GM19372 (cell line): ENCODE measurements around the gene DPP6.

Experiments used
- ATAC-seq: cut with Tn5 transposase; IDR thresholded peaks from one replicate; pipeline ENCODE4 v1.9.1; 2021; ENCODE audit warnings: mild to moderate bottlenecking, low read depth, moderate library complexity; ENCODE audit not compliant: unreplicated experiment

The DPP6 gene

DNA sequence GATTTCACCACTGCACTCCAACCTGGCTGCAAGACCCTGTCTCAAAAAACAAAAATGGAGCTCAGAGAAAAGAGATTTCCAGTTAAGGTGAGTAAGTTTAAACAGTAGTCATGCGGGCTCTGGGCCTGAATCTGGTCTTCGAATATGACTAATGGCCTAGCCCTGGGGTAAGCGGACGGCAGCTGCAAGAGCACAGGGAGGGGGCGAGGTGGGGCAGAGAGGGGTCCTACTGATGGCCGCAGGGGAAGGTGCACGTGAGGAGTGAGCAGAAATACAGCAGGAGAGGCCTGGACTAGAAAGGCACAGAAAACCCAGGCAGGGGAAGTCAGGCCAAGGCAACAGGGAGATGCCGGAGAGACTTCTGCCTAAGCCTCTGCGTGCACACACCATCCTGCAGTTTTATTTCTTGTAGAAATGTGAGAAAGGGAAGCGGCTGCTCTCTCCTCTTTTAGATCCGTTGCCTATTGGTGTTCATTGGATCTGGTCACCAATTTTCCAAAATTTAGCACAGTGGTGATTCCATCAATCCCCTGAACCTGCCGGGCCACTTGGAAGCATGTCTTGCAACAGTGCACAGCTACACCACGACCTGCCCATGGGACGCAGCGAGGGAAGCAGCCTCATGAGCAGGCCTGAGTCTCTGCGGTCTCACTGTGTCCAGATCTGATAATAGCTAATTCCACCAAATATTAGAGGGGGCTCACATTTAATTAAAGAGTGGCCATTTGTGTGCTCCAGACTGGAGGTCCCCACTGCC lies 811.7 kb downstream of the DPP6 start:
- ATAC-seq = no peak

DNA sequence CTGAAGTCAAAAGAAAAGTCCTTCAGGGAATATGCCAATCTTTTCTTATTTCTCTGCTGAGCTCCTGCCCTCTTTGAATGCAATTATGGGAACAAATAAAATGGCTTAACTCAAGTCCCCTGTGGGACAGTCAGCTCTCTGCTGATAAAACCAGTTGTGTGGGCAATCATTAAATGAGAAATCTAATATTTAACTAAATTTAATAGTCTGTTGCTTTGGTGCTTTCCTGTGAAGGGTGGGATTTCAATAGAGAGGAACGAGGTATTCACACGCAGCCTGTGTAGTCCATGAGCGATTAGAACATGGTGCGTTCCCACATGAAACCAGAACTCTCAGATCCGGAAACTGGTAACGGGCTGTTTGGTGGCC lies 812.3 kb downstream of the DPP6 start:
- no peak for ATAC-seq

DNA sequence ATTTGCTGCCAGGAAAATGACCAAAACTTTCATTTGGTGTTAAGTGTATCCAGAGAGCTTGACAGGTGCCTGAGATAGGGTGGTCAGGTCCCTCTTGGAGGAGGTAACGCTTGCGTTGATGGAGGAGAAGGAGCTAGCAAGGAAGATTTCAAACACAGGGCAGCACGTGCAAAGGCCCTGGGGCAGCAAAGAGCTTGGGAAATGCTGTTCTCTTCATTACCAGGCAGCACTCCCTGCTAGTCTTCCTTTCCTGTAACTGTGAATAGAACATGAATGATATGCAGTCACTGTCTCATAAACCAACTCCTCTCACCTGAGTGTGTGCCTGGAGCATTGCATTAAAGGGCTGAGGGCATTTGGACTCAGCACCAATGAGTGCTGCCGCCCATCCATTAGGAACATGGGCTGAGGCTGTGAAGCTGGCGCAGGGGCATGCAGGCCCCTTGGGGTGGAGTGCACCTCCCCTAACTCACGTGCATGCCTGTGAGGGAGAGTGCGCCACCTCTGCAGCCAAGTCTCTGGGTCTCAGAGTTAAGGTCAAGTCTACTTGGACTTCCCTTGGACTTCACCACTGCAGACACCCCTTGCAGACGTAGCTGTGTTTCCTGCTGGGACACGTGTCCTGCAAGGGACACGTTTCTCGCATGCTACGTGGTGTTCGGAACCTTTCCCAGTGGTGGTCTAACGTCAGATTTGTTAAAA lies 813.9 kb downstream of the DPP6 start:
- ATAC-seq = no peak

DNA sequence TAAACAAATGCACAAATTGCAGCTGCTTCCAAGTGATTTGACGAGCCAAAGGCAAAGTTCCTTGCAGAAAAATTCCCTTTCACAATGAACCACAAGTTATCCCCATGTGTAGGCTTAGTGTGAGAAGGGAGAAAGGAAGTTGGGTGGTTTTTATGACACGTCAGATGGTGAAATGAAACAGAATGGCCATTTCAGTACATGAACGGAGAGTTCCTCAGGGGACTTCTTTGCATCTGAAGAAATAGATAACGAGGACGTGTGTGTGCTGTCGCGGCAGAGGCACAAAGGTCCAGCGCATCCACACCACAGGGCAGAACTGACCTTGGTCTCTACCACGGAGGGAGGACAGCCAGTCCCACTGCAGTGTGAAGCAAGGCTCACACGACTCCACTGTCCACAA lies 814.9 kb downstream of the DPP6 start:
- ATAC-seq = no peak

DNA sequence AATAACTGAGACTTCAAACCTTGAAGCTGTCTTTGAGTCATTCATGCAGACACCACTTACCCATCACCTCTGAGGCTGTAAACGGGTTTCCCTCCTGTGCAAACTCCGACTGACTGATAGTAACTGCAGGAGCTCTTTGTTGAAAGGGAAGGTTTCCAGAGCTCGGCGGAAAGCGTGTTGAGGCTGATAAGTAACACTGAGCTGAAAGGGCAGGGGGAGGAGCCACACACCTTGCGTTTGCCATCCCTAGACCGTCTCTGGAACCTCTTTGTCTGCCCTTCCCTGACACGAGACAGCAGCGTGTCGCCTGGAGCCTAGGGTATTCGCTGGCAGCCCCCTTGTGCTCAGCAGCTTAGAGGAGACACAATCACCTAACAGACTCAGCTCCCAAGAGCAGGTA lies 816.7 kb downstream of the DPP6 start:
- ATAC-seq = no peak

DNA sequence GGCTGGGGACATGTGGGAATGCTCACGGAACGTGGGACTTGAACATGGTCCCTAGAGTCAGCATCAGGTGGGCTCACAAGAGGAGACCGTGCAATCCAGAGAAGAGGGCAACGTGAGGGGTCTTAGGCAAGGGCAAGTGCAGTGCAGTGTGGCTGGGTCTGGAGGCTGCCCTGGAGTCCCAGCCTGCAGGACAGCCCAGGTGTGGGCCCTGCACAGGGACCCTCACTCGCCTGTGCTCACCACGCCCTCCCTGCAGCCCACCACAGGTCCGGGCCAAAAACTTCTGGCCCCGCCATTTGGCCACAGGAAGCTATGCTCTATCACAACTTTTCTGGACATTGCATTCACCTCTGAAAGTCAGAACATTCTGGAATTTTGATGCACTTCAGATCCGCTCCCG lies 817.2 kb downstream of the DPP6 start:
- no peak for ATAC-seq

DNA sequence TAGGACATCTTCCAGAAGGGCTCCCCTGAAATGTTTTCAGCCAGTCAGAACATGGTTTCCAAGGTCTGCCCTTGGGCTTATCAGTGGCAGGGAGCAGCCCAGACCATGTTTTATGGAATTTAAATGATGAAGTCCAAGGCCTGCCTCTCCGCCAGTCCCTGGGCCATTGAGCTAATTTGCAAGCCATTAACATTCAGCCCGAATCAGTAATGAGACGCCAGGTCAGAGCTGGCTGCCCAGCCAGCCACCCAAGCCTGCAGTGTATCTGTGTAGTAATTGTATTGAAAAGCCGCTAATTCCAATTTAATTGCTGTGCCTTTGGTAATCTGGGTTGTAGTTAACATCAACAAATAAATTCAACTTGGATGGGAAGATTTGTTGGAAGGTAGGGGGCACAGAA lies 819.3 kb downstream of the DPP6 start:
- no peak for ATAC-seq

DNA sequence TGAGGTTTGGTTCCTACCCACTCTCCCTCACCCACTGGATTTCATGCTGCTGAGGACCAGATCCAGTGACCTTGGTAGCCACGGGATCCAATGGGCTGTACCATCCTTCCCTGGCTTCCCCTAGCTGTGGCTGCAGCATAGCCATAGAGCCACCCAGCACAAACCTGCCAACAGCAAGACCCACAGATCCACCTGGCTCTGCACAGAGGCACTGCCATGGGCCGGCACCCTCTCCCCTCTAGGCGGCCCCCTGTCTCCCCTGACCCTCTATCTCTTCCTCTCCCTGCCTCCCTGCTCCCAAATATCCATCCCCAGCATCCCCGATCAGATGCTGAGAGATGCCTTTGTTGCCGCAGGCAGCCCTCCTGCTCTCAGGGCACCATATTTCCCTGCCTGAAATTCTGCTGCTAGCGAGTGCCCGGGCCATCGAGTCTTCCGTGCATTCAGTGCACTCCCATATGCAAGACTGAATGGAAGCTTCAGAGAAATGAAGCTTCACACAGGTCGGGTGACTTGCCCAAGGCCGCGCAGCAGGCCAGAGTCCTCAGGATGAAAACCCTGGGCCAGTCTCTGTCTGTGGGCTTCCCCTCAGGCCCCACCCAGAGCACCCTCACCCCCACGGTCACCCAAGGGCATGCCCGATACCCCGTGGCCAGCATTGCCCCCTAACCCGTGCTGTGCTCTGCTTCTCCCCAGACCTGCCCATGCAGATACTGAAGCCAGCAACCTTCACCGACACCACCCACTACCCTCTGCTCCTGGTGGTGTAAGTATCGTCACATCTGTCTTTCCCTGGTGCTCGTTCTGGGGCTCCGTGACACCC lies 819.9 kb downstream of the DPP6 start:
- no peak for ATAC-seq

DNA sequence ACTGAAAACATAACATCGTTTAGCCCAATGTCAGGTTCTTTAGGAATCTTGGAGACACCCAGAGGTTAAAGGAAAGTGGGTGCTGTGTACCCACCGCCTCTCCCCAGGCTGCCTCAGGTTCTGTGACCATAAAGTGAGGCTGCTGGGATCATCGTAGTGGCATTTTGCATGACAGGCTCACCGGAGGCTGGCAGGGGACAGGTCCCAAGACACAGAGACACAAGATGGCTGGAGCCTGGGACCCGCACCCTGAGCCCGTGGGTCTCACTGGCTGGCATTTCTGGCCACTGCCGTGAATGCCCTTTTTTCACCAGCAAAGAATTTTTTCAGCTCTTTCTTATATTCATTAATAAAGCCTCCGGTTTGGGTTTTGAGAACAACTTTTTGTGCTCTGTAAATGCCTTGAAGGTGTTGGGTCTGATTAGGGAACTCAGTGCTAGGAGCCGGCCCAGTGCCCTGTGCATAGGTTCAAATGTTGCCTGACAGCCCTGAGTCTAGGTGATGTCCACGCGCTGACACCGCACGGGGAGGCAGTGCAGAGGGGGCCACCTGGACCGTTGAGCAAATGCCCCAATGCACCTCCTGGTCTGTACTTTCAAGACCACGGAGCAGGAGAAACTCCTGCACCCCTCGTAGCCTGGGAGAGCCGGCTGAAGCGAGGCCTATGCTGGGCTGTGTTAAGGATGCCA lies 820.8 kb downstream of the DPP6 start:
- no peak for ATAC-seq

DNA sequence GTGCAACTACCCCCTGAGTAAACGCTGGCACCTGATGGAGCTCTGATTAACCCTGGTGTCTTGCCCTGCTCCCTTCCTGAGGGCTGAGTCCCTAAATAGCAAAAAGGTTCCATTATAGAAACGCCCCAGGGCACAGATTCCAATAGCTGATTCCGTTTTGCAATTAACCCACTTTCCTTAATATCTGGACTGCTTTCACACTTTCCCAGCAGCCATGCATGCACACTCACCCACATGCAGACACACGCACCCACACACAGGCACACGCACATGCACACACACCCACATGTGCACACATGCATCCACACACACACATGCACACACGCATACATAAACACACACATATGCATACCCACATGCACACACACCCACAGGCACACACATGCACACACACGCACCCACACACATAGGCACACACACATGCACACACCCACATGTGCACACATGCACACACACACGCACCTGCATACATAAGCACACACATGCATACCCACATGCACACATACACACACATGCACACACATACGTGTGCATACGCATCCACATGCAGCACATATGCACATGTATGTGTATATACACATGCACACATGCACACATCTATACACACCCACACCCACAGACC lies 821.4 kb downstream of the DPP6 start:
- no peak for ATAC-seq

DNA sequence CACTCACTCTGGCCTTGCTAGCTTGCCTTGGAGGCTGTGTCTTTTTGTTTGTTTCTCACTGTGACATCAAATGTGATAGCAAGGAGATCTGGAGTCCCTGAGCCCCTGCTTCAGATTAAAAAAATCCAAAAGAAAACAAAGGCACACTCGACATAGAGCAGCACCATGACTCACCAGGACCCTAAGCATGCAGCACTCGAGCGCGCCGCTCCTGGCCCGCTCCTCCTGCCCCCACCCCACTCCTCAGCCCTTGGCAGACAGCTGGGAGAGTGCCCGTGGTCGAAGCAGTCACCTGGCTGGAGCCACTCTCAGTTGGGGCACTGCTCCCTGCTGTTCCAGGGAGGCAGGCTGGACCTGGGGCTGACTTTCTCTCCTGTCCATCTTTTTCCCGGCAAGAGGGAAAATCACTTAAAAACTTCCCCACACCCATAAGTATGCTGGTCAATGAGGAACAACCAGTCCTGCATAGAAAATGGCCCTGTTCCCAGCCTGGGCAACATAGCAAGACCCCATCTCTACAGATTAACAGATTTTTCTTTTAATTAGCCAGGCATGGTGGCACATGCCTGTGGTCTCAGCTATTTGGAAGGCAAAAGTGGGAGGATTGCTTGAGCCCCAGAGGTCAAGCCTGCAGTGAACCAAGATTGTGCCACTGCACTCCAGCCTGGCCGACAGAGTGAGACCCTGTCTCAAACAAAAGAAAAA lies 822.4 kb downstream of the DPP6 start:
- ATAC-seq = no peak

DNA sequence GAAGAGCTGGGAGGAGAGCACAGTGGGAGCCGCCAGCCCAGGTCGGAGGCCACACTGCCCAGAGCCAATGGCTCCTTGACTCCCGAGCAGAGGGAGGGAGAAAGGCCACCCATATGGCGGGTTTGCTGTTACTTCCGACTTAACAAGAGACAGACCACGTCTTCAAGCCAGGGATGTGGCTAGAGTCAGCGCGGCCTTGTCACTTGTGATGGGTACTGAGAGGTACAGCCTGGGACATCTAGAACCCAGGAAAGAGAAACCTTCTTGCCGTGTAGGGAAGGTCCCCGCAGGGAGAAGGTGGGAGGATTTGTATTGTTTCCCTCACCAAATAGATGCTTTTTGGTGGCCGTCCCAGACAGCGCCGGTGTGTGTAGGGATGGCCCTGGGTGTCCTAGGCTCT lies 823.1 kb downstream of the DPP6 start:
- no peak for ATAC-seq

DNA sequence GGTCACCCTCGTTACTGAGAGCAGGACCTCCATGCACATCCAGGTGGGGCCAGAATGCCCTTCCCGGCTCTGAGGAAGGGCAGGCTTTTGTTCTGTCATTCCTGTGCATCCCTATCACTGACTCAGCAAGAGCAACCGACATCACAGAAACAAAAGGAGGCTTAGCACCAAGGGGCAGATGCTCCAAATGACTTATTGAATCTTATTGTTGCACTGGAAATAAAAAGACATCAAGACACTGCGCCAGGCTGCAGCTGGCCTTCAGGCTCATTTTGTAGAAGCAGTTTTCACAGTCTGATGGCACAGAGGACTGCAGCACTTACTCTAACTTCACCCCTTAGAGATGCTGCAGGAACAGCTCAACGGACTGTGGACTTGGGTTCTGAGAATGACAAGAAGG lies 824.3 kb downstream of the DPP6 start:
- no peak for ATAC-seq

DNA sequence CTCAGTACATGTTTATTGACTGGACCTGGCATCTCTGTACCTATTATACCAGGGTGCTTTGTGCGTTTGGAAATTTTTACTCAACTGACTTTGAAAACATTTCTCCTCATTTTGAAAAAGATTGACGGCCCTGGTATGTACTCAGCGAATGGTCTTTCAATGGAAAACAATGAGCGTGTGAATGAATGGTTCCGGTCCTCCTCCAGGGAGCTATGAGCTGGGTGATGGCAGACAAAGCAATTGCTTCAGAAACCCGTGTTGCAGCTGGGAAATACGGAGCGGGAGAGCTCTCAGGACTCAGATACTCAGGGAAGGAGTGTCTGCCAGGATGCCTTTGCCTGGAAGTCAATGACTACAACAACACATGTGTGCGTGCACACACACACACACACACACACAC lies 824.8 kb downstream of the DPP6 start:
- no peak for ATAC-seq

DNA sequence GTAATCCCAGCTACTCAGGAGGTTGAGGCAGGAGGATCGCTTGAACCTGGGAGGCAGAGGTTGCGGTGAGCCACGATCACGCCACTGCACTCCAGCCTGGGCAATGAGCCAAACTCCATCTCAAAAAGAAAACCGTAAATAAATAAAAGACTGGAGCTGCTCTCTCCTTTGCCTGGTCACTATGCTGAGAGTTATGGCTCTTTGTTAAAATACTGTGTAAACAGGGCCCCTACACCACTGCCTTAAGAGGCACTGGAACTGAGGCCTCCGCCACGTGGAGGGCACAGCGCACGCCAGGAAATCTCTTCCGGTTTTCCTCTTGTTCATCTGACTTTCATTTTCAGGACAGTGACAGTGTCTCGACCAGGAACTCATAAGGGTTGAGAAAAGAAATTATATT lies 827.4 kb downstream of the DPP6 start:
- ATAC-seq = no peak

DNA sequence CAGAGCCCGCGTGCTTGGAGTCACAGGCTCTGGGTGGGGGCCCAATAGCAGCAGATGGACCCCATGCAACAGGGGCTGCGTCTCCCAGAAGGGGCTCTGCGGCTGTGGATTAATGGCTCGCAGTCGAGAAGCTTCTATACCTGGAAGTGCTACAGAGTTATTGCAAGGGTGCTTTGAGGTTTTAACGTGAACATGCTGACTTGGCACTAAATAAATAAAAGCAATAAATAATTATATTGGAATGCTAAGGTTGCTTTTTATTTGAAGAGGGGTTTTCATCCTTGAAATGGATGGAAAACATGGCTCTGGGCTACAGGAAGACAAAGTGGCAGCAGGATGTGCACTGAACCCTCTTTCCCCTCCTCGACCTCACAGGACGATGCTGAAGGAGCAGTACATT lies 828.3 kb downstream of the DPP6 start:
- ATAC-seq = no peak

DNA sequence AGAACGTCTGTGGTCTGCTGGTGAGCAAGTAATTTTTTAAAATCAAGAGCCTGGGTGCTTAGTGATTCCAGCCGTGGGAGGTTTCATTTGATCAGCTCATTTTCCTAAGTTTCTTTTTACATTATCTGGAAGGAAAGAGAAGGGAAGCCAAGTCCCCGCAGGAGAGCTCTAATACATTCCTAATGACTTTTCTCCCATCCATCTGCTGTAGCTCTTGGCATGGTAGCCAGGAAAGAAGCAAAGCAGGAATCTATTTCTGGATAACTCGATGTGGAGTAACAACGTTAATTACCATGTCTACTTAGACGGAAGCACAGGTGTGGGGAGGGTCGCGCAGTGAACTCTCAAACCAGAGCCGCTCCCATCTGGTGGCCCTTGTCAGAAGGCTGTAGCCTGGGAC lies 828.8 kb downstream of the DPP6 start:
- ATAC-seq = no peak

DNA sequence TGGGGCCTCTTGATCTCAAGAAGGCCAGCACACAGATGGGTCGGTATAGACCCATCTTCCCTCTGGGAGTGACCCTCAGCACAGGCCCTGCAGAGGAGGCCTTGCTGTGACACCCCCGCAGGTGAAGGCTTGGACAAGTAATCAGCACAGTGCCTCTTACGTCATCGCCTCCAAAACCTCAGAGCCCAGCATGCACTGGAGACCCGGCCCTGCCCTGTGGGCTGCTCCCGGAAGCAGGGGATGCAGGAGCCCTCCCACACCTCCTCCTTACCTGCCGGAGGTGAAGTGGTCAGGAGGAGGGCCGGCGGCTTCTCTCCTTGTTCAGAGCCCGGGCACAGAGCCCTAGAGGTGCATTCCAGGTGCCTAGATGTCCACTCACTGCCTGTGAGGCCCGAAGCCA lies 829.3 kb downstream of the DPP6 start:
- no peak for ATAC-seq

DNA sequence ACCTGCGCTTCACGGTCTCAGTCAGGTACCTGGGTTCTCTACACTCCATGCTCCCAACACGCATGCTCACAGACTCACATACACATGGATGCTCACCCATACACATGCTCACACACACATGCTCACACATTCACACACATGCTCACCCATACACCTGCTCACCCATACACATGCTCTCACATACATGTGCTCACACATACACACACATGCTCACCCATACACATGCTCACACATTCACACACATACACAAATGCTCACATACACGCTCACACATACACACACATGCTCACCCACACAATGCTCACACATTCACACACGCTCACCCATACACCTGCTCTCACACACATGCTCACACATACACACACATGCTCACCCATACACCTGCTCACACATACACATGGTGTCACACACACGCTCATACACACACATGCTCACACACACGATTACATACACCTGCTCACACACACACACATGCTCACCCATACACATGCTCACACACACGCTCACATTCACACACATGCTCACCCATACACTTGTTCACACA lies 830.8 kb downstream of the DPP6 start:
- ATAC-seq = no peak
